GM12878 (cell line): Measurements from ENCODE around the gene CMSS1.

Experiments used
- MAX ChIP-seq: IDR thresholded peaks from 2 replicates; pipeline ENCODE4 v1.6.1; 2012; ENCODE audit warnings: low read depth, low read length, improper control_type of control experiment
- POLR2A ChIP-seq: IDR thresholded peaks from 2 replicates; pipeline ENCODE4 v1.6.1; 2011; ENCODE audit warnings: low read depth, mild to moderate bottlenecking, low read length
- SRF ChIP-seq, 2 experiments: IDR thresholded peaks; 2 replicates each; pipeline ENCODE4 v1.6.1; 2011; ENCODE audit warnings: low read depth in 2 of 2, low read length in 2 of 2, mild to moderate bottlenecking in 1 of 2, moderate library complexity in 1 of 2
- TCF12 ChIP-seq: IDR thresholded peaks from 2 replicates; pipeline ENCODE4 v1.6.1; 2011; ENCODE audit warnings: low read depth, mild to moderate bottlenecking, low read length

DNA sequence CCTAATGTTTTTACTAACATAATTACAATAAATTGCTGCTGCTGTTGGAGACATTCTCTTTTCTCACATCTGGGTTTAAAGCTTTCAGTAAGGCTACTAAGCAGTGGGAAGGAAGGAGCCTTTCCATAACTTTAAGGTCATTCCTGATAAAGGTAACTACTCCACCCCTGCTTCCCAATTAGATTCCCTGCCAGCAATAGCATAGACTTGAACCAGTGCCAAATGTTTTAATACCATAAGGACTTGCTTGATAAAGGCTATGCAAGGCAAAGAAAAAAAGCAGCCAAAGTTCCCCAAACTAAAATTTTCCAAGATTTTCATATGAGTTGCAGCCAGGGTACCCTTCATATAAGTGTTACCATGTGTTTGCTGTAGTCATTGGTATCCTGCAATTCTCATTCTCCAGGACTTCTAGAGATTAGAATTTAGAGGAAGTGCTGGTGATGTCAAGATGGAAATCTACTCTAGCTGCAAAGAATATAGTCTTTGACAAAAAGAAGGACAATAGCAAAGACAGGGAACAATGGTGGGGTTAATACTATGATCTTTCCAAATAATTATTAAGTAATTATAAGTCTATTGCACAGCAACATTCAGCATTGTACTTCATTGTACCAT lies 190.5 kb downstream of the CMSS1 start:
- TF ChIP-seq POLR2A, result no peak
- no peak for TF ChIP-seq MAX
- TF ChIP-seq SRF (IDR thresholded peaks at IDR 0.05; ENCODE audit: low read depth in 2 of 2, low read length in 2 of 2), result no peak
- no peak for TF ChIP-seq TCF12
